Muscle layer of colon (tissue), 2 donors: Measurements from ENCODE around the gene RESF1.
A peak's percentile ranks its signal among the peaks of the same experiment; 100 is the strongest.
"Not testable (repeated sequence)": the region's sequence is repeated elsewhere in the genome, so short reads cannot be mapped to it uniquely, and the experiment has no call there.

Experiments used
- H3K27ac ChIP-seq: one replicate; pipeline ENCODE4 v1.7.0; 2013; ENCODE audit warnings: low read depth, mild to moderate bottlenecking, low read length, moderate library complexity
- H3K27me3 ChIP-seq, 2 donors: one replicate each; pipeline ENCODE4 v1.7.0; 2013; ENCODE audit warnings: low read length in 2 of 2, mild to moderate bottlenecking in 2 of 2; ENCODE audit not compliant: insufficient read depth in 2 of 2, control insufficient read depth in 1 of 2
- H3K36me3 ChIP-seq: one replicate; pipeline ENCODE4 v1.7.0; 2013; ENCODE audit warnings: mild to moderate bottlenecking, low read length; ENCODE audit not compliant: insufficient read depth
- H3K4me1 ChIP-seq: one replicate; pipeline ENCODE4 v1.7.0; 2013; ENCODE audit warnings: mild to moderate bottlenecking, low read length; ENCODE audit not compliant: insufficient read depth
- H3K4me3 ChIP-seq, 2 donors: one replicate each; pipeline ENCODE4 v1.7.0; 2013; ENCODE audit warnings: low read length in 2 of 2, low read depth in 1 of 2, mild to moderate bottlenecking in 1 of 2, moderate library complexity in 1 of 2
- H3K9ac ChIP-seq: one replicate; pipeline ENCODE4 v1.7.0; 2013; ENCODE audit warnings: low read length
- H3K9me3 ChIP-seq: one replicate; pipeline ENCODE4 v1.7.0; 2013; ENCODE audit warnings: mild to moderate bottlenecking, low read length
- donor health status: abdominal sarcoma.
- donor health status: Adenocarcinoma of cecum.

Gene RESF1

GRCh38 chr12:31948697-31949359 is 10.4 kb upstream of the RESF1 start:
- not testable (repeated sequence) for H3K4me1 ChIP-seq, H3K36me3 ChIP-seq, H3K9ac ChIP-seq, H3K27me3 ChIP-seq, H3K27ac ChIP-seq, H3K4me3 ChIP-seq, H3K9me3 ChIP-seq

- Histone ChIP-seq H3K9ac (no peak overlapping the region), H3K27me3 (no peaks in the 10 kb centered on the region), H3K36me3 (no peaks in the 10 kb centered on the region), H3K4me3 (no peak overlapping the region), H3K27ac (no peak overlapping the region), H3K9me3 (no peaks in the 10 kb centered on the region), H3K4me1 (no peaks in the 10 kb centered on the region)
These were observed 9.1 kb upstream of the RESF1 start for GRCh38 chr12:31950088-31950487.

GRCh38 chr12:31950492-31950891 is 8.7 kb upstream of the RESF1 start:
- Histone ChIP-seq H3K9me3 (no peaks in the 10 kb centered on the region), H3K27me3 (no peaks in the 10 kb centered on the region), H3K27ac (no peak overlapping the region), H3K4me3 (no peak overlapping the region), H3K36me3 (no peaks in the 10 kb centered on the region), H3K9ac (no peak overlapping the region), H3K4me1 (no peaks in the 10 kb centered on the region)

GRCh38 chr12:31951008-31951407 is 8.2 kb upstream of the RESF1 start:
- Histone ChIP-seq H3K27ac (no peak overlapping the region), H3K27me3 (no peaks in the 10 kb centered on the region), H3K9ac (no peak overlapping the region), H3K36me3 (no peaks in the 10 kb centered on the region), H3K4me1 (no peaks in the 10 kb centered on the region), H3K9me3 (no peaks in the 10 kb centered on the region), H3K4me3 (no peak overlapping the region)

GRCh38 chr12:31951939-31952338 is 7.3 kb upstream of the RESF1 start:
- Histone ChIP-seq H3K36me3 (no peaks in the 10 kb centered on the region), H3K4me3 (no peak overlapping the region), H3K9me3 (no peaks in the 10 kb centered on the region), H3K4me1 (no peaks in the 10 kb centered on the region), H3K27ac (no peak overlapping the region), H3K27me3 (no peaks in the 10 kb centered on the region), H3K9ac (no peak overlapping the region)

GRCh38 chr12:31952418-31952817 is 6.8 kb upstream of the RESF1 start:
- no peaks in the 10 kb centered on the region for H3K36me3 ChIP-seq
- no peak overlapping the region for H3K27ac ChIP-seq
- H3K4me3 ChIP-seq, result no peak overlapping the region
- no peak overlapping the region for H3K9ac ChIP-seq
- H3K4me1 ChIP-seq, result no peaks in the 10 kb centered on the region
- no peaks in the 10 kb centered on the region for H3K9me3 ChIP-seq
- H3K27me3 ChIP-seq, result no peaks in the 10 kb centered on the region

- H3K4me3 ChIP-seq, result no peak overlapping the region
- H3K4me1 ChIP-seq, result peaks cover 6% of the 10 kb centered on the region
- no peaks in the 10 kb centered on the region for H3K36me3 ChIP-seq
- no peak overlapping the region for H3K27ac ChIP-seq
- no peak overlapping the region for H3K9ac ChIP-seq
- H3K27me3 ChIP-seq, result no peaks in the 10 kb centered on the region
- H3K9me3 ChIP-seq, result no peaks in the 10 kb centered on the region
These were observed 4.0 kb upstream of the RESF1 start for GRCh38 chr12:31954925-31955858.

GRCh38 chr12:31958569-31959160 is 550 bp upstream of the RESF1 start:
- Histone ChIP-seq H3K27ac (peak overlapping the region; percentile 82), H3K9me3 (no peaks in the 10 kb centered on the region), H3K4me3 (peak overlapping the region; percentile 73 to 77), H3K9ac (peak overlapping the region; percentile 64), H3K4me1 (peaks cover 17% of the 10 kb centered on the region), H3K36me3 (no peaks in the 10 kb centered on the region), H3K27me3 (no peaks in the 10 kb centered on the region)

GRCh38 chr12:31959701-31960391 is 631 bp downstream of the RESF1 start:
- Histone ChIP-seq H3K9ac (peak overlapping the region; percentile 30), H3K36me3 (no peaks in the 10 kb centered on the region), H3K27me3 (no peaks in the 10 kb centered on the region), H3K9me3 (no peaks in the 10 kb centered on the region), H3K27ac (peak overlapping the region; percentile 68), H3K4me1 (peaks cover 17% of the 10 kb centered on the region), H3K4me3 (peak overlapping the region; percentile 73 to 77)

GRCh38 chr12:31961137-31961536 is 1.9 kb downstream of the RESF1 start:
- Histone ChIP-seq H3K27ac (peak overlapping the region; percentile 27), H3K4me3 (peak overlapping the region in 1 of 2 donors; percentile 73), H3K9ac (no peak overlapping the region)

GRCh38 chr12:31962076-31962475 is 2.9 kb downstream of the RESF1 start:
- H3K27me3 ChIP-seq, result no peaks in the 10 kb centered on the region
- no peak overlapping the region for H3K4me3 ChIP-seq
- no peak overlapping the region for H3K27ac ChIP-seq
- no peaks in the 10 kb centered on the region for H3K36me3 ChIP-seq
- H3K9me3 ChIP-seq, result no peaks in the 10 kb centered on the region
- H3K9ac ChIP-seq, result no peak overlapping the region
- peaks cover 30% of the 10 kb centered on the region for H3K4me1 ChIP-seq

More at GRCh38 chr12:31961137-31961536, 1.9 kb downstream of the RESF1 start:
- Histone ChIP-seq H3K27me3 (no peaks in the 10 kb centered on the region), H3K36me3 (no peaks in the 10 kb centered on the region), H3K9me3 (no peaks in the 10 kb centered on the region), H3K4me1 (peaks cover 20% of the 10 kb centered on the region)
